ENCODE measurements around the gene ODF2.
A peak's percentile ranks its signal among the peaks of the same experiment; 100 is the strongest.
"Not testable (repeated sequence)": the region's sequence is repeated elsewhere in the genome, so short reads cannot be mapped to it uniquely, and the experiment has no call there.

ODF2 gene

DNA sequence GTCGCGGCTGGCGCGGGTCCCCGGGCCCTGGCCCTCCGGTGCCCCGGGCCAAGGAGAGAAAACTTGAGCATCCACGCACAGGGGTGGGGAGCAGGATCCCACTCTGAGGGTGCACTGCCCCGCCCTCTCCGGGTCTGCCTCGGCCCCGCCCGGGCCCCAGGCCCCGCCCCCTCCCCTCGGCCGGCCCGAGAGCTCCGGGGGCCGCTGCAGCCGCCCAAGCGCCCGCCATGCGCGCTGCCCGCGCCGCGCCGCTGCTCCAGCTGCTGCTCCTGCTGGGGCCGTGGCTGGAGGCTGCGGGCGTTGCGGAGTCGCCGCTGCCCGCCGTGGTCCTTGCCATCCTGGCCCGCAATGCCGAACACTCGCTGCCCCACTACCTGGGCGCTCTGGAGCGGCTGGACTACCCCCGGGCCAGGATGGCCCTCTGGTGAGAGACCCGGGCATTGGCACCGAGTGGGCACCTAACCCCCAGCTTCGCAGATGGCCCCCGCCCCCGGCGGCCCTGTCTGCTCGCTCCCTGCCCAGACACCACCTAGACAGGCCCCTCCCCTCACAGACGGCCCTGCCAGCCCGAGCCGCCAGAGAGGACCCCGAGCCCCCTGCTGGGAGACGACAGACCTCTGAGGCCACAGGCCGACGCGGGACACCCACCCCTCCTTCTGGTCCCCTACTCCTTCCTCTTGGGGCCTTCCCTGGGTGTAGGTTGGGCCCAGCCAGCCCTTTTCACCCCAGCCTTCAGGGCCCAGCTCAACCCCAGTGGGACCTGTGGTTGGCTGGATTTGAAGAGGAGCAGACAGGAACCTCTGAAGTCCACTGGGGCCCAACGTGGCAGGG, 34.9 kb upstream of the ODF2 start, which contains the start of gene CERCAM:
CERCAM (plus strand) TSS at position 207 of the 831 bp plus-strand sequence; CDS start at position 228, 21 bp downstream.
- H3K27ac Mint-ChIP-seq = peak within 1 kb of the TSS in 1 of 2 donors; percentile 63
- ATAC-seq (peak; percentile 89), DNase-seq (peak; percentile 63 to 65)
- H3K27me3 Mint-ChIP-seq = peaks cover 45% of the 10 kb centered on the region
- peaks cover 37% of the 10 kb centered on the region for H3K4me1 Mint-ChIP-seq
- H3K9me3 Mint-ChIP-seq = no peaks in the 10 kb centered on the region
- peak within 1 kb of the TSS; percentile 78 to 89 for H3K4me3 Mint-ChIP-seq

DNA sequence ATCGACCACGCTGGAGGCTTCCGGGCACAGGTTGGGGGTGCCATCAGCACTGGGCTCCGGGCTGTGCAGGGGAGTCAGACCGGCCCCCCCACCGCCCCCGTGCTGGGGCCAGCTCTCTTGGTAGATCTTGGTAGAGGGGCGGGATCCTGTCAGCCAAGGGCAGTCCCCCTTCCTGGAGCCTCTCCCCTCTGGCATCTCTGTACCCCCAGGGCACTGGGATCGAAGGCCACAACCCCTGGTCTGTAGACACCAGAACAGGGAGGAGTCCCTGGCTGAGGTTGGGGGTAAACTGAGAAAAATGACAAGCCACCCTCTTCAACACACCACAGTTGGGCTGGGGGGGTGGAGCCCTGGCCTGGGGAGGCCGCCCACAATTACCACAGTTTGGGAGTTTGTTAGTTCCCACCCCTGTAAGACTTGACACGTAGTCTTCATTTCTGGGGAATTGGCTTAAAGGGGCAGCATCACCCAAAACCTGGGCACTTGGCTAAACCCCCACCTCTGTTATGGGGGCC, 34.3 kb upstream of the ODF2 start:
- H3K27ac Mint-ChIP-seq = no peak overlapping the region

GRCh38 chr9:128422022-128422782, 33.6 kb upstream of the ODF2 start:
- DNase-seq, H3K27ac Mint-ChIP-seq, H3K9me3 Mint-ChIP-seq, ATAC-seq: not testable (repeated sequence)
- peaks cover 32% of the 10 kb centered on the region for H3K4me1 Mint-ChIP-seq
- peaks cover 32% of the 10 kb centered on the region for H3K27me3 Mint-ChIP-seq
- H3K4me3 Mint-ChIP-seq = peak overlapping the region in 1 of 2 donors; percentile 83

More for the DNA sequence above, 34.3 kb upstream of the ODF2 start:
- H3K4me3 Mint-ChIP-seq = peak overlapping the region; percentile 78 to 83
- DNase-seq = no peak
- no peak for ATAC-seq
- H3K9me3 Mint-ChIP-seq = no peaks in the 10 kb centered on the region
- H3K27me3 Mint-ChIP-seq = peaks cover 39% of the 10 kb centered on the region
- peaks cover 35% of the 10 kb centered on the region for H3K4me1 Mint-ChIP-seq

- ATAC-seq = no peak
- Mint-ChIP-seq H3K27me3 (peaks cover 26% of the 10 kb centered on the region), H3K4me3 (no peak overlapping the region), H3K9me3 (no peaks in the 10 kb centered on the region), H3K4me1 (peaks cover 32% of the 10 kb centered on the region), H3K27ac (no peak overlapping the region)
- no peak for DNase-seq
Measured at GRCh38 chr9:128422783-128423150, 33.0 kb upstream of the ODF2 start.

GRCh38 chr9:128423356-128423755, 32.5 kb upstream of the ODF2 start:
- not testable (repeated sequence) for DNase-seq, H3K27ac Mint-ChIP-seq, H3K4me3 Mint-ChIP-seq, ATAC-seq, H3K9me3 Mint-ChIP-seq
- H3K27me3 Mint-ChIP-seq = peaks cover 26% of the 10 kb centered on the region
- peaks cover 32% of the 10 kb centered on the region for H3K4me1 Mint-ChIP-seq

DNA sequence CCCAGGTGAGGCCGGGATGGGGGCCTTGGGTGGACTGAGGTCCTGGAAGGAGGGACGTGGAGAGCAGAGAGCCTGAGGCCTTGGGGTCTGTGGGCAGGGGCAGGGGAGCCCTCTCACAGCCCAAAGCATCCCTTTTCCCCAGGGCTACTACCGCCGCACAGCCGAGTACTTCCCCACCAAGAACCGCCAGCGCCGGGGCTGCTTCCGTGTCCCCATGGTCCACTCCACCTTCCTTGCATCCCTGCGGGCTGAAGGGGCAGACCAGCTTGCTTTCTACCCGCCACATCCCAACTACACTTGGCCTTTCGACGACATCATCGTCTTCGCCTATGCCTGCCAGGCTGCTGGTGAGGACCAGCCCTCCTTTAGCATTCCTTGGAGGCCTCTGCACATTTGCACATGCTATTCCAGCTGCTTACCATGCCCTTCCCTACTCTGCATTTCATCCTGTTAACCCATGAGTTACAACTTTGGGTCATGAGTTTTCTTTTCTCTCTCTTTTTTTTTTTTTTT, 31.5 kb upstream of the ODF2 start:
- DNase-seq (no peak), ATAC-seq (no peak)
- Mint-ChIP-seq H3K4me1 (peaks cover 28% of the 10 kb centered on the region), H3K27me3 (peaks cover 17% of the 10 kb centered on the region), H3K4me3 (no peak overlapping the region), H3K9me3 (no peaks in the 10 kb centered on the region), H3K27ac (no peak overlapping the region)

DNA sequence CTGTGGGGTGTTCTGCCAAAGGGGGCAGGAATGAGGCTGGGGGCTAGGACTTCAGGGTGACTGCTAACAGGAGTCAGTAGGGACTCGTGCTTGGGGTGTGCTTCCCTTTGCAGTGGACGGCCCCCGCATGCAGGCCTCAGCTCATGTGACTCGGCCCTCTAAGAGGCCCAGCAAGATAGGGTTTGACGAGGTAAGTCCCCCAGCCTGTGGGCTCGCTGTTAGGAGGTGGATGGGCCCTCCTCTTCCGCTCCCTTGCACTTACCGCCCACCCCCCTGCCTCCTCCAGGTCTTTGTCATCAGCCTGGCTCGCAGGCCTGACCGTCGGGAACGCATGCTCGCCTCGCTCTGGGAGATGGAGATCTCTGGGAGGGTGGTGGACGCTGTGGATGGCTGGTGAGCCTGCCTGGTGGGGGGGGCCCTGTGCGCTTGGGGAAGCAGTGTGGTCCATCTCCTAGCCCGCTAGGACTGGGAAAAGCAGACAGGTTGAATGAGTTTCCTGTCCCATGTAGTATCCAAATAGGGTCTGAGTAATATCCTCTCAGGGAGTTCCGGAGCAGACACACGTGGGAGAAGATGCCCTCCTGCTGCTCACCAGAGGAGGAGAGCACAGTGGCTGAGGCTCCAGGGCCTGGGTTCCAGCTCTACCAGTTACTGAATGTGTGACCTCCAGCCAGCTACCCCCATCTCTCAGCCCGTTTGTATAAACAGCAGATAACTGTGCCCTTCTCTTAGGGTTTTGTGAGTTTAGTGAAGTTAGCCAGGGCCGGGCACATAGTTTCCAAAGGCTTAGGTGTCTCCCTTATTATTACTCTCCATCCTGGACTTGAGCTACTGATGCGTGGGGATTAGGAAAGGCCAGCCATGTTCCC, 26.9 kb upstream of the ODF2 start:
- no peak overlapping the region for H3K27ac Mint-ChIP-seq
- no peak for DNase-seq
- no peaks in the 10 kb centered on the region for H3K27me3 Mint-ChIP-seq
- H3K4me1 Mint-ChIP-seq = no peaks in the 10 kb centered on the region
- no peaks in the 10 kb centered on the region for H3K9me3 Mint-ChIP-seq
- no peak for ATAC-seq
- no peak overlapping the region for H3K4me3 Mint-ChIP-seq

DNA sequence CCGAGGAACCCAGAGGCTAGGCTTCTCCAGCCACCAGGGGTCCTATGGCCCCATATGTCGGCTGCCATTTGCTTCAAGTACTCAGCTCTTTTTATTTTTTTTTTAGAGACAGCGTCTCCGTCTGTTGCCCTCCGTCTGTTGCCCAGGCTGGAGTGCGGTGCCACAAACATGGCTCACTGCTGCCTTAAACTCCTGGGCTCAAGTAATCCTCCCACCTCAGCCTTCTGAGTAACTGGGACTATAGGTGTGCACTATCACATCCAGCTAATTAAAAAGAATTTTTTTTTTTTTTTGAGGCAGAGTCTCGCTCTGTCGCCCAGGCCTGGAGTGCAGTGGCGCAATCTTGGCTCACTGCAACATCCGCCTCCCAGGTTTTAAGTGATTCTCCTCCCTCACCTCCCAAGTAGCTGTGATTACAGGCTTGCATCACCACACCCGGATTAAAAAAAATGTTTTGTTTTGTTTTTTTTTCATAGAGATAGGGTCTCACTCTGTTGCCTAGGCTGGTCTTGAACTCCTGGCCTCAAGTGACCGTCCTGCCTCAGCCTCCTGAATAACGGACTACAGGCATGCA, 26.2 kb upstream of the ODF2 start:
- DNase-seq (no peak), ATAC-seq (no peak)
- no peak overlapping the region for H3K27ac Mint-ChIP-seq
- H3K4me3 Mint-ChIP-seq = no peak overlapping the region
- H3K4me1 Mint-ChIP-seq = no peaks in the 10 kb centered on the region
- no peaks in the 10 kb centered on the region for H3K27me3 Mint-ChIP-seq
- no peaks in the 10 kb centered on the region for H3K9me3 Mint-ChIP-seq

DNA sequence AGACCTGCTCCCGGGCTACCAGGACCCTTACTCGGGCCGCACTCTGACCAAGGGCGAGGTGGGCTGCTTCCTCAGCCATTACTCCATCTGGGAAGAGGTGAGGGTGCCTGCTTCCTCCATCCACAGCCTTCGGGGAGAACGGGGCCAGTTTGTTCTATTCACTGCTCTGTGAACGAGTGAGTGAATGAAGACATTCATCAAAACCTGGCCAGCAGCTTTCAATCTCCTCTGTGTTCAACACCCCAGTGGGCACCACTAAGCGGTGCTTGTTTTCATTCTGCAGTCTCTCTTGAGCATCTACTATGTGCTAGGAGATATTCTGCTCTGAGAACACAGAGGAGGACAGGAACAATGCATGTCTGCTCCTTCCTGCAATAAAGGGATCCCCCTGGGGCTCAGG, 24.6 kb upstream of the ODF2 start:
- Mint-ChIP-seq H3K4me1 (no peaks in the 10 kb centered on the region), H3K27me3 (no peaks in the 10 kb centered on the region)
- ATAC-seq = no peak

GRCh38 chr9:128434340-128434739, 21.5 kb upstream of the ODF2 start:
- H3K27me3 Mint-ChIP-seq = no peaks in the 10 kb centered on the region
- DNase-seq (no peak), ATAC-seq (no peak)
- no peaks in the 10 kb centered on the region for H3K9me3 Mint-ChIP-seq
- H3K4me3 Mint-ChIP-seq = no peak overlapping the region
- H3K4me1 Mint-ChIP-seq = peaks cover 8% of the 10 kb centered on the region
- H3K27ac Mint-ChIP-seq = no peak overlapping the region

More for the DNA sequence above, 24.6 kb upstream of the ODF2 start:
- Mint-ChIP-seq H3K27ac (no peak overlapping the region), H3K9me3 (no peaks in the 10 kb centered on the region), H3K4me3 (no peak overlapping the region)
- no peak for DNase-seq

GRCh38 chr9:128435611-128436010, 20.2 kb upstream of the ODF2 start:
- no peak for ATAC-seq
- Mint-ChIP-seq H3K27ac (no peak overlapping the region), H3K9me3 (no peaks in the 10 kb centered on the region), H3K27me3 (no peaks in the 10 kb centered on the region), H3K4me3 (no peak overlapping the region), H3K4me1 (peaks cover 8% of the 10 kb centered on the region)
- no peak for DNase-seq

DNA sequence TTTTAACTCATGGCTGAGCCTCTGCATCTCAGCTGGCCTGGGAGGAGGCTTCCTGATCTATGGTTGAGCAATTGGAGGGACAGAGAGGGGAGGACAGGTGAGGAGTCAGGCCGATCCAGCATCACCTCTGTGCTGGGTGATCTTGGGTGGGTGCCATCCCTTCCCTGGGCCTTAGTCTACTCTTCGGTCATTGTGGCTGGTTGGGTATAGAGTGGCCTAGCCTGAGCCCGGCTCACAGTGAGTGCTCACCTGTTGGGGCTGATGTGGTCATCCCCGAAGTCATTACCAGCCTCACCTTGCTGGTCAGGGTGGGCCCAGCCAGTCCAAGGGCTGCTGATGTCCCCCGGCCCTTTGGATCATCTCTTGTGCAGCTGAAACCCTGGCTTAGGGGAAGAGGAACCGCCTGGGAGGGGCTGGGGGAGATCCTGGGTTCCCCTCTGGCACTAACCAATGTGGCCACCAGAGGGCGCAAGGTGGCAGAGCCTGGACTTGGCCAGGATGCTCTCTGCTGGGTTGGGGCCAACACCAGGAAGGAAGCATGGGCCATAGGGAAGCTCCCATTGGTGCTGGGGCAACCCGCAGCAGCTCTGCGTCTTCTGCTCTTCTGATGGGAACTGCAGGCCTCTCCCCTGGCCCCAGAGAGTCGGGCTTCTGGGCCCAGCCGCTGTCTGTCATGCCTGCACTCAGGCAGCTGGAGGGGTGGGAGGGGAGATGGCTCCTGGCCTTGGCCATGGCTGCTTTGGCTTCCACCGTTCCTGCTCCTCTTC, 17.3 kb upstream of the ODF2 start:
- DNase-seq = peak; percentile 78 to 81
- Mint-ChIP-seq H3K27me3 (no peaks in the 10 kb centered on the region), H3K4me3 (no peak overlapping the region), H3K27ac (peak overlapping the region in 1 of 2 donors; percentile 19), H3K9me3 (no peaks in the 10 kb centered on the region), H3K4me1 (peaks cover 8% of the 10 kb centered on the region)
- ATAC-seq = peak; percentile 95

GRCh38 chr9:128439273-128439672, 16.5 kb upstream of the ODF2 start:
- ATAC-seq = no peak
- Mint-ChIP-seq H3K27me3 (no peaks in the 10 kb centered on the region), H3K27ac (peak overlapping the region in 1 of 2 donors; percentile 5), H3K9me3 (no peaks in the 10 kb centered on the region), H3K4me1 (peaks cover 8% of the 10 kb centered on the region), H3K4me3 (no peak overlapping the region)
- DNase-seq = no peak

DNA sequence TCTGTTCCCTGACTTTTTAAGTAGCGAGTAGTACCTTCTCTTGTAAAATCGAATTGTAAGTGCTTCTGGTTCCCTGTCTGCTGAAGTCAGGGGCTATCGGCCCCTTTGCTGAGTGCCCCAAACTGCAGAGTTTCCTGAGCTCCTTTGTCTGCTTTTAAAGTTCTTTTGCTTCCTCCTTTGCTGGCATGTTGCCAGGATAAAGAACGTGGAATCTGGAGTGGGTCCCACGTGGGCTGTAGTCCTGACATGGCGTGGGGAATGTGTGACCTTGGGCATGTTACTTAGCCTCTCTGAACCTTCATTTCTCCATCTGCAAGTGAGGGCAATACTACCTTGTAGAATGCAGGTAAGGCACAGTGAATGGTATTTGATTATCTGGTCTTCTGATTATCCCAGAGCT, 13.7 kb upstream of the ODF2 start:
- DNase-seq = no peak
- ATAC-seq = no peak
- Mint-ChIP-seq H3K4me3 (no peak overlapping the region), H3K9me3 (no peaks in the 10 kb centered on the region), H3K27ac (peak overlapping the region in 1 of 2 donors; percentile 80), H3K4me1 (peaks cover 8% of the 10 kb centered on the region), H3K27me3 (no peaks in the 10 kb centered on the region)
